Endothelial cell of umbilical vein (primary cell): Measurements from ENCODE around the gene ZNF766. TPM values are rescaled to one million over a fixed set of nuclear protein-coding genes. Genes with fewer than 3 reads are reported as not detected.

Experiments
- BruUV-seq: library from RNA; stranded (reverse); fragments of 400-500 nt; replicated peaks from 2 replicates; lab custom pipeline; 2021; lab: Mats Ljungman, UMichigan
- CTCF ChIA-PET: fragments of 300-600, 350-600 bp; sonication (Branson Sonifier 250); formaldehyde crosslinking; loops from one replicate; lab custom pipeline; 2021; ENCODE audit warnings: antibody characterized with exemption, inconsistent platforms; lab: Charles Lee
- POLR2A ChIA-PET: fragments of 300-600, 350-600 bp; sonication (Branson Sonifier 250); formaldehyde crosslinking; loops from one replicate; lab custom pipeline; 2021; ENCODE audit warnings: antibody characterized with exemption, inconsistent platforms; lab: Charles Lee
- DNase-seq: peaks from one replicate; pipeline ENCODE4 v3.0.0-alpha.2; 2011; ENCODE audit warnings: low read depth, low spot score
- FAIRE-seq: peaks from 2 replicates; lab custom pipeline; 2011; peaks lifted over from hg19 to GRCh38; lab: Jason Lieb, UNC
- H2AFZ ChIP-seq: 2 replicates; pipeline ENCODE4 v1.6.0; 2012; ENCODE audit warnings: low read depth, low read length, control low read depth, inconsistent platforms
- H3K27ac ChIP-seq: 2 replicates; pipeline ENCODE4 v1.5.1; 2011; ENCODE audit warnings: low read depth, mild to moderate bottlenecking, control low read depth, low read length, moderate library complexity; ENCODE audit not compliant: insufficient read depth
- H3K27me3 ChIP-seq, 2 experiments: 2 replicates each; pipeline versions ENCODE4 v1.6.0 to v1.6.1; 2011; ENCODE audit warnings: low read length in 2 of 2, mixed read lengths in 1 of 2; ENCODE audit not compliant: control insufficient read depth in 2 of 2, insufficient read depth in 2 of 2
- H3K36me3 ChIP-seq, 2 experiments: 2 replicates in 1 of 2; 3 replicates in 1 of 2; pipeline ENCODE4 v1.5.1; 2011; ENCODE audit warnings: low read length in 2 of 2, mild to moderate bottlenecking in 1 of 2, moderate library complexity in 1 of 2; ENCODE audit not compliant: control insufficient read depth in 2 of 2, insufficient read depth in 2 of 2; ENCODE audit errors: extremely low read depth in 1 of 2
- H3K4me1 ChIP-seq: 3 replicates; pipeline ENCODE4 v1.5.1; 2011; ENCODE audit warnings: mild to moderate bottlenecking, low read length; ENCODE audit not compliant: control insufficient read depth, insufficient read depth; ENCODE audit errors: extremely low read depth
- H3K4me2 ChIP-seq: 2 replicates; pipeline ENCODE4 v1.6.1; 2011; ENCODE audit warnings: low read length, control low read depth, mixed read lengths; ENCODE audit not compliant: insufficient read depth
- H3K4me3 ChIP-seq, 3 experiments: fragments of 200-600 bp in 1 of 3; sonication (generic), shearing (Covaris generic) in 1 of 3; replicated peaks in 1 of 3; 2 replicates each; pipeline ENCODE4 v1.5.1; 2011 to 2016; ENCODE audit warnings: control low read depth in 3 of 3, low read length in 3 of 3, mild to moderate bottlenecking in 2 of 3, inconsistent platforms in 1 of 3, low read depth in 1 of 3, moderate library complexity in 1 of 3; ENCODE audit not compliant: insufficient read depth in 1 of 3
- H3K79me2 ChIP-seq: 2 replicates; pipeline ENCODE4 v1.6.0; 2012; ENCODE audit warnings: low read length, inconsistent platforms; ENCODE audit not compliant: control insufficient read depth, insufficient read depth
- H3K9ac ChIP-seq: replicated peaks from 2 replicates; pipeline ENCODE3; 2011; ENCODE audit warnings: low read length, control low read depth; ENCODE audit not compliant: insufficient read depth; ENCODE audit errors: extremely low read depth
- H3K9me1 ChIP-seq: replicated peaks from 3 replicates; pipeline ENCODE4 v1.6.0; 2011; ENCODE audit warnings: mild to moderate bottlenecking, low read length; ENCODE audit not compliant: control insufficient read depth, insufficient read depth; ENCODE audit errors: extremely low read depth
- H3K9me3 ChIP-seq: replicated peaks from 2 replicates; pipeline ENCODE4 v1.5.1; 2012; ENCODE audit warnings: low read length, inconsistent platforms; ENCODE audit not compliant: control insufficient read depth, insufficient read depth
- H4K20me1 ChIP-seq: replicated peaks from 2 replicates; pipeline ENCODE3; 2011; ENCODE audit warnings: mild to moderate bottlenecking, low read length; ENCODE audit not compliant: control insufficient read depth, insufficient read depth; ENCODE audit errors: extremely low read depth
- EZH2 ChIP-seq: IDR thresholded peaks from 2 replicates; pipeline ENCODE4 v1.6.1; 2012; ENCODE audit warnings: borderline replicate concordance, low read depth, mild to moderate bottlenecking, moderate library complexity, low read length, inconsistent platforms; ENCODE audit not compliant: severe bottlenecking
- FOS ChIP-seq: IDR thresholded peaks from 2 replicates; pipeline ENCODE4 v1.6.1; 2011; ENCODE audit warnings: mild to moderate bottlenecking, low read length, moderate library complexity, borderline replicate concordance; ENCODE audit not compliant: insufficient read depth
- GATA2 ChIP-seq: IDR thresholded peaks from 2 replicates; pipeline ENCODE4 v1.7.0; 2011; ENCODE audit warnings: low read depth, mild to moderate bottlenecking, moderate library complexity, mixed read lengths, low read length; ENCODE audit not compliant: insufficient read length, insufficient read depth
- JUN ChIP-seq: IDR thresholded peaks from 2 replicates; pipeline ENCODE4 v1.6.1; 2011; ENCODE audit warnings: borderline replicate concordance, low read depth; ENCODE audit not compliant: insufficient read length, insufficient read depth
- MYC ChIP-seq: IDR thresholded peaks from one replicate; pipeline ENCODE4 v1.6.1; 2011; ENCODE audit warnings: mild to moderate bottlenecking, low read depth, low read length
- POLR2A ChIP-seq: IDR thresholded peaks from 2 replicates; pipeline ENCODE4 v1.6.1; 2012; ENCODE audit warnings: low read depth, mild to moderate bottlenecking, control low read depth, low read length
- POLR2AphosphoS5 ChIP-seq: IDR thresholded peaks from 2 replicates; pipeline ENCODE4 v1.6.1; 2012; ENCODE audit warnings: low read depth, mild to moderate bottlenecking, control low read depth, low read length, moderate library complexity; ENCODE audit not compliant: insufficient read depth
- dilution Hi-C: fragments of 300-500 bp; cut with MboI; formaldehyde crosslinking; loops from one replicate; pipeline ENCODE4 v1.15.0; 2019; ENCODE audit warnings: low sequenced_read_pairs; ENCODE audit not compliant: extremely low pct_ligation_motif_present
- intact Hi-C: fragments of 100-400 bp; cut with micrococcal nuclease; formaldehyde crosslinking; loops from one replicate; pipeline ENCODE4 v1.10.0; 2022
- polyA plus RNA-seq, 4 experiments: library from polyadenylated mRNA; depleted of rRNA in 3 of 4; stranded (reverse) in 3 of 4; unstranded in 1 of 4; fragments of >200 nt; gene quantifications; 2 replicates each; pipeline versions ENCODE4 v1.2.1 to v1.2.3, GENCODE V29; 2011 to 2012; ENCODE audit warnings: missing spikeins in 1 of 4
- total RNA-seq: library from RNA; stranded (reverse); gene quantifications from 2 replicates; pipeline ENCODE4 v1.2.3, GENCODE V29; 2021
- TF ChIP-seq, protein P1 (sequence below), 2 donors: IDR thresholded peaks; 1 replicate in 1 of 2; 2 replicates in 1 of 2; pipeline ENCODE4 v1.5.1; 2011; ENCODE audit warnings: low read length in 2 of 2, mild to moderate bottlenecking in 2 of 2, moderate library complexity in 2 of 2, control low read depth in 1 of 2, inconsistent platforms in 1 of 2, low read depth in 1 of 2; ENCODE audit not compliant: insufficient read depth in 1 of 2; ENCODE audit errors: extremely low read depth in 1 of 2
- TF ChIP-seq, protein P2 (sequence below): IDR thresholded peaks from 2 replicates; pipeline ENCODE4 v1.6.1; 2011; ENCODE audit not compliant: insufficient read depth, insufficient read length

ZNF766 gene
- total and polyA plus RNA-seq, 2 donors (not counting 3 experiments of a cell fraction or from before 2014, with no cell fraction given) = 2.9 to 8.9 TPM

DNA sequence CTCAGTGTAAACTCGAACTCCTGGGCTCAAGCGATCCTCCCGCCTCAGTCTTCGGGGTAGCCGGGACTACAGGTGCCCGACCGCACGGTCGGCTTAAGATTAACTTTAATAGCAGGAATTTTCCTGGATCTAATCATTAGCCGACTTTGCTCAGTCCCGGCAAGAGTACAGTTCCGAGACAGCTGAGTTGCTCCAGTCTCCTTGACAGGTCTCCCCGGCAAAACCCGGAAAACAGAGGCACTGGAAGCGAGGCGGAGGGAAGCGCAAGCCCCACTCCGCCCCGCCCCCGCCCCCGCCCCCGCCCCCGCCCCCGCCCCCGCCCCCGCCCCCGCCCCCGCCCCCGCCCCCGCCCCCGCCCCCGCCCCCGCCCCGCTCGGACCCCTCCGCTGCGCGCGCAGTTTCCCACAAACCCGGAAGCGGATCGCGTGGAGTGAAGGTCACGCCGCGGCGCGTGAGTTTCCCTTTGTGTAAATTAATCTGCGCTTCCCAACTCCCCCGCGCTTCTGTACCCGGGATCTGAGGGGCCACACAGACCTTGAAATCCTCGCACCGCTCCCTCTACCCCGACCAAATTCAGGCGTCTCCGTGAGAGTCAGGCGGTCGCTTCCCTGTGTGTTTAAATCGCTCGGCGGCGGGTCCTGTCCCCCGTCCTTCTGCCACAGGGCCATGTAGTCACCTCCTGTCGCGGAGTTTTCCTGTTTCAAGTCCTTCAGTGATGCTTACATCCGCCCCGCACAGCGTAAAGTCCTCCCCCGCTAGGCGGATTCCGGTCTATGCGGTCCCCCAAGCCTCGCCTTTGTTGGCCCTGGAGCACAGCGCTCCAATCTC, 27.6 kb downstream of the ZNF766 start, which contains the start of gene ZNF480:
TSS of gene ZNF480 (plus strand) at position 397 of the 828 bp plus-strand sequence. CDS start 3,244 bp downstream, outside the sequence.
- peaks cover 7 to 11% of the 10 kb centered on the region in 2 experiments for H3K36me3 ChIP-seq
- peak within 1 kb of the TSS; percentile 99 for H3K9ac ChIP-seq
- peak within 1 kb of the TSS; percentile 97 for H3K27ac ChIP-seq
- TSS peak; percentile 92 for BruUV-seq
- intact Hi-C loops (loop anchor here (1.0 to 2.0 kb wide), 3 partner anchors 28 to 230 kb away; partner anchors contain the start of genes ZNF610, ZNF766 and ZNF808), dilution Hi-C loops (no loop called here)
- peaks cover 3% of the 10 kb centered on the region for H3K79me2 ChIP-seq
- POLR2A ChIA-PET = no interaction called here
- CTCF ChIA-PET = no interaction called here
- no peaks in the 10 kb centered on the region for H3K27me3 ChIP-seq
- H3K9me3 ChIP-seq = no peaks in the 10 kb centered on the region
- H3K9me1 ChIP-seq = no peaks in the 10 kb centered on the region
- peak within 1 kb of the TSS; percentile 64 to 97 (median 97) for H3K4me3 ChIP-seq
- peak; percentile 73 for FAIRE-seq
- H4K20me1 ChIP-seq = no peaks in the 10 kb centered on the region
- H3K4me2 ChIP-seq = peak within 1 kb of the TSS; percentile 85
- TF ChIP-seq, protein P1, sequence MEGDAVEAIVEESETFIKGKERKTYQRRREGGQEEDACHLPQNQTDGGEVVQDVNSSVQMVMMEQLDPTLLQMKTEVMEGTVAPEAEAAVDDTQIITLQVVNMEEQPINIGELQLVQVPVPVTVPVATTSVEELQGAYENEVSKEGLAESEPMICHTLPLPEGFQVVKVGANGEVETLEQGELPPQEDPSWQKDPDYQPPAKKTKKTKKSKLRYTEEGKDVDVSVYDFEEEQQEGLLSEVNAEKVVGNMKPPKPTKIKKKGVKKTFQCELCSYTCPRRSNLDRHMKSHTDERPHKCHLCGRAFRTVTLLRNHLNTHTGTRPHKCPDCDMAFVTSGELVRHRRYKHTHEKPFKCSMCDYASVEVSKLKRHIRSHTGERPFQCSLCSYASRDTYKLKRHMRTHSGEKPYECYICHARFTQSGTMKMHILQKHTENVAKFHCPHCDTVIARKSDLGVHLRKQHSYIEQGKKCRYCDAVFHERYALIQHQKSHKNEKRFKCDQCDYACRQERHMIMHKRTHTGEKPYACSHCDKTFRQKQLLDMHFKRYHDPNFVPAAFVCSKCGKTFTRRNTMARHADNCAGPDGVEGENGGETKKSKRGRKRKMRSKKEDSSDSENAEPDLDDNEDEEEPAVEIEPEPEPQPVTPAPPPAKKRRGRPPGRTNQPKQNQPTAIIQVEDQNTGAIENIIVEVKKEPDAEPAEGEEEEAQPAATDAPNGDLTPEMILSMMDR (IDR thresholded peaks at IDR 0.05; ENCODE audit: extremely low read depth in 1 of 2, insufficient read depth in 1 of 2, low read depth in 1 of 2, low read length in 2 of 2) = peak in 1 of 2 donors; percentile 14
- TF ChIP-seq, protein P2, sequence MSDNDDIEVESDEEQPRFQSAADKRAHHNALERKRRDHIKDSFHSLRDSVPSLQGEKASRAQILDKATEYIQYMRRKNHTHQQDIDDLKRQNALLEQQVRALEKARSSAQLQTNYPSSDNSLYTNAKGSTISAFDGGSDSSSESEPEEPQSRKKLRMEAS = no peak
- TF ChIP-seq JUN (no peak), POLR2A (peak; percentile 83), FOS (no peak), POLR2AphosphoS5 (peak; percentile 85), MYC (no peak), EZH2 (no peak), GATA2 (no peak)
- peak within 1 kb of the TSS; percentile 96 for H2AFZ ChIP-seq
- DNase-seq = peak; percentile 75
- H3K4me1 ChIP-seq = peaks cover 4% of the 10 kb centered on the region
